22Rv1 (cell line): ENCODE results near the gene PIK3CD.
A peak's percentile ranks its signal among the peaks of the same experiment; 100 is the strongest.

Experiments used
- H3K27ac ChIP-seq: fragments of 450-650 bp; 2 replicates; pipeline ENCODE4 v1.5.1; 2017
- ZFX ChIP-seq: fragments of 450-650 bp; IDR thresholded peaks from 2 replicates; pipeline ENCODE4 v1.6.1; 2017; ENCODE audit warnings: antibody characterized with exemption, borderline replicate concordance
- TF ChIP-seq, protein P1 (sequence below): fragments of 450-650 bp; IDR thresholded peaks from 2 replicates; pipeline ENCODE4 v1.5.1; 2017; ENCODE audit warnings: mild to moderate bottlenecking

PIK3CD gene

DNA sequence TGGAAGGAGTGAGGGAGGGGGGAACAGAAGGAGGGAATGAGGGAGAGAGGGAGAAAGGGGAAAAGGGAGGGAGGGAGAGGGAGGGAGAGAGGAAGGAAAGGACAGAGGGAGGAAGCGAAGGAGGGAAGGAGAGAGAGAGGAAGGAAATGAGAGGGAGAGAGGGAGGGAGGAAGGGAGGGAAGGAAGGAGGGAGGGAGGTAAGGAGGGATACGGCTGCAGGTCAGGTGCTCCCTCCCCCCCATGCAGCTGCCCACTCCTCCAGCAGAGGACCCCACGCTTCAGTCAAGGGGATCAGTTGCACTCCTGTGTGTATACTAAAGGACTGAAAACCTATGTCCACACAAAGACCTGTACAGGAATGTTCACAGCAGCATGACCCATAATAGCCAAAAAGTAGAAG, 117.5 kb downstream of the PIK3CD start:
- TF ChIP-seq, protein P1, sequence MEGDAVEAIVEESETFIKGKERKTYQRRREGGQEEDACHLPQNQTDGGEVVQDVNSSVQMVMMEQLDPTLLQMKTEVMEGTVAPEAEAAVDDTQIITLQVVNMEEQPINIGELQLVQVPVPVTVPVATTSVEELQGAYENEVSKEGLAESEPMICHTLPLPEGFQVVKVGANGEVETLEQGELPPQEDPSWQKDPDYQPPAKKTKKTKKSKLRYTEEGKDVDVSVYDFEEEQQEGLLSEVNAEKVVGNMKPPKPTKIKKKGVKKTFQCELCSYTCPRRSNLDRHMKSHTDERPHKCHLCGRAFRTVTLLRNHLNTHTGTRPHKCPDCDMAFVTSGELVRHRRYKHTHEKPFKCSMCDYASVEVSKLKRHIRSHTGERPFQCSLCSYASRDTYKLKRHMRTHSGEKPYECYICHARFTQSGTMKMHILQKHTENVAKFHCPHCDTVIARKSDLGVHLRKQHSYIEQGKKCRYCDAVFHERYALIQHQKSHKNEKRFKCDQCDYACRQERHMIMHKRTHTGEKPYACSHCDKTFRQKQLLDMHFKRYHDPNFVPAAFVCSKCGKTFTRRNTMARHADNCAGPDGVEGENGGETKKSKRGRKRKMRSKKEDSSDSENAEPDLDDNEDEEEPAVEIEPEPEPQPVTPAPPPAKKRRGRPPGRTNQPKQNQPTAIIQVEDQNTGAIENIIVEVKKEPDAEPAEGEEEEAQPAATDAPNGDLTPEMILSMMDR = no peak
- no peak for TF ChIP-seq ZFX
- H3K27ac ChIP-seq = peak overlapping the region; percentile 64

DNA sequence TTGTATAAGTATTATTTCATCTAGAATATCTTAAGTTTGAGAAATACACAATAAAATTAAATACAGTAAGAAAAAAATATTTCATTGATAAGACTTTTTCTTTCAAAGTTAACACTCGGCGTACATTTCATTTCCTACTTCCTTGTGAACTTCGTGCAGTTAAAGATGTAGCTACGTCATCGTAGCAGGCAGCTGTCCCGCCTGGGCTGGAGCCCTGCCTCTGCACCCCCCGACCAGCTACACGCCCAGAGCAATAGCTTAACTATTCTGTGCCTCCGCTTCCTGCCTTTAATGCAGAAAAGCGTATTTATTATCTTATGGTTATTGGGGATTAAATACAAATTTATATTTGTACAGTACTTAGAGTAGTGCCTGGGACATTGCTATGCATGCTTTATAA, 118.8 kb downstream of the PIK3CD start:
- TF ChIP-seq, protein P1 = no peak
- no peak for TF ChIP-seq ZFX
- H3K27ac ChIP-seq = 0 out of 2 replicates have a peak overlapping the region, but pooled peaks have one; percentile 64

DNA sequence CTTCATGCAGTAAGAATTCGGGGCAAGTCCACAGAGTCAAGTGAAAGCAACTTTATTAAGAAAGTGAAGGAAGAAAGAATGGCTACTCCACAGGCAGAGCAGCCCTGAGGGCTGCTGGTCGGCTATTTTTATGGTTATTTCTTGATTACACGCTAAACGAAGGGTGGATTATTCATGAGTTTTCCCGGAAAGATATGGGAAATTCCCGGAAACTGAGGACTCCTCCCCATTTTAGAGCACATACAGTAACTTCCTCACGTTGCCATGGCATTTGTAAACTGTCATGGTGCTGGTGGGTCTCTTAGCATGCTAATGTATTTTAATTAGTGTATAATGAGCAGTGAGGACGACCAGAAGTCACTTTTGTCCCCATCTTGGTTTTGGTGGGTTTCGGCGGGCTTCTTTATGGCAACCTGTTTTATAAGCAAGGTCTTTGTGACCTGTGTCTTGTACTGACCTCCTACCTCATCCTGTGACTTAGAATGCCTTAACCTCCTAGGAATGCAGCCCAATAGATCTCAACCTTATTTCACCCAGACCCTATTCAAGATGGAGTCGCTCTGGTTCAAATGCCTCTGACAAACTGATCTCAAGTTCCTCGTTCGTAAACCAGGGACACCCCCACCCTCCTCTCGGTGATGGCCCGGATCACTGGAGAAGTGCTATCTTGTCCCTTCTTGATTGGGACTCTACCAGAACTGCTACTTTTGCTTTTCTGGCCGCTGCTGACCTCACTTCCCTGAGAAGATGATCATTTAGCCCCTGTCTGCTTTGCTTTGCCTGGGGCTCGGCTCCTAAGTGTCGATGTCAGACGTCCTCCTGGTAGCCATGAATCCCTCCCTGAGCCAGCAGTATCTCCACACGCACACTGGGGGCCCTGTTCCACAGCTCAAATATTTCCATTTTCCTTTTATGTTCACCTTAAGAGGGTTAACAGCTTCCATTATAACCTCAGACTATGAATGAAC, 123.5 kb downstream of the PIK3CD start:
- H3K27ac ChIP-seq = no peak overlapping the region
- TF ChIP-seq, protein P1 = no peak
- no peak for TF ChIP-seq ZFX

DNA sequence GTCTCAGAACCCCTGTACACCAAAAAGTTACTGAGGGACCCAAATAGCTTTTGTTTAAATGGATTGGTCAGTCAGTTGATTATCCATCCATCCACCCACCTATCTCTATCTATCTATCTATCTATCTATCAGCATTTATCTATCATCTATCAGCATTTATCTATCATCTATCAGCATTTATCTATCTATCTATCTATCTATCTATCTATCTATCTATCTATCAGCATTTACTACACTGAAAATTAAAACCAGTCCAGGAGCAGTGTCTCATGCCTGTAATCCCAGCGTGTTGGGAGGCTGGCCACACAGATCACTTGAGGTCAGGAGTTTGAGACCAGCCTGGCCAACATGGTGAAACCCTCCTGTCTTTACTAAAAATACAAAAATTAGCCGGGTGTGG, 125.2 kb downstream of the PIK3CD start:
- H3K27ac ChIP-seq = no peak overlapping the region
- TF ChIP-seq, protein P1 = no peak
- TF ChIP-seq ZFX = no peak
